Measurements from ENCODE around the gene LHFPL4.
"Not testable (repeated sequence)": the region's sequence is repeated elsewhere in the genome, so short reads cannot be mapped to it uniquely, and the experiment has no call there.

The LHFPL4 gene

GRCh38 chr3:9553021-9553947, at the start of gene LHFPL4:
Gene LHFPL4 (minus strand): TSS chr3:9553822. CDS start chr3:9552679, 1,143 bp downstream.
- no peak for DNase-seq

GRCh38 chr3:9602620-9603019, 49.0 kb upstream of the LHFPL4 start:
- no peak for DNase-seq

- DNase-seq, result not testable (repeated sequence)
These were observed 47.5 kb upstream of the LHFPL4 start for GRCh38 chr3:9601006-9601581.

DNA sequence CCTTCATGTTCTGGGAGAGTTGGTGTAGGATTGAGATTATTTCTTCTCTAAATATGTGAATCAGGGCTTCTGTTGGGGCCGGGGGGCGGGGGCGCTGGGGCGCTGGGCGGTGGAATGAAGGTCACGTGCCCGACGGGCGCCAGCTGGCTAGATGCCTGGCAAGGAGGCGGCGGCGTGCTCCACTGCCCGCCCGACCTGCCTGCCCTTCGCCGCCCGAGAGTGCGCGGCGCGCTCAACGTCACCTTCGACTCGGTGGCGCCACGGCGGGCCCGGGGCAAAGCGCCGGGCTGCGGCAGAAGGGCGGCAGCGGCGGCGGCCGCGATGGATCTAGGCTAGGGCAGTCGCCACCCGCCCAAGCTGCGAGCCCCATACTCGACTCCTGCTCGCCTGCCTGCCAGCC, 47.0 kb upstream of the LHFPL4 start:
- no peak for DNase-seq

DNA sequence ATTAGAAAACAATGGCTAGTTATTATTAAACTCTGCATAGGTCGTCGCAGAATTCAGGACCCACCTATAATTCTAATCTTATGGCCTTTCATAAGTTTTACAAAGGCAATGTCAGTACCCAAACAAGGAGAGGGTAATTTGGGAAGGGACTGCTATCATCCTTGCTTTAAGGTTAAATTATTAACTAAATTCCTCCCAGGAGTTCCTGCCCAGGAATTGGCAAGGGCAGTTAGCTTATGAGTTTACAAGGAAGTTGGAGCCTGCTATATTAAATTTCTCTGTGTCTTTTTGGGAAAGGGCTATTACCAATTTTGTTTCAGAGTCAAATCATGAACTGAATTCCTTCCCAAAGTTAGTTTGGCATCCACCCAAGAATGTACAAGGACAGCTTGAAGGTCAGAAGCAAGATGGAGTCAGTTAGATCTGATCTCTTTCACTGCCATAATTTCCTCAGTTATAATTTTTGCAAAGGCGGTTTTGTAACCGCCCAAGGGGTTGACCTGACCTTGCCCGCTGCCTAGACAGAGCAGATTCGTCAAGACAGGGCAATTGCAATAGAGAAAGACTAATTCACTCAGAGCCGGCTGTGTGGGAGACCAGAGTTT, 45.3 kb upstream of the LHFPL4 start:
- DNase-seq, result no peak

DNA sequence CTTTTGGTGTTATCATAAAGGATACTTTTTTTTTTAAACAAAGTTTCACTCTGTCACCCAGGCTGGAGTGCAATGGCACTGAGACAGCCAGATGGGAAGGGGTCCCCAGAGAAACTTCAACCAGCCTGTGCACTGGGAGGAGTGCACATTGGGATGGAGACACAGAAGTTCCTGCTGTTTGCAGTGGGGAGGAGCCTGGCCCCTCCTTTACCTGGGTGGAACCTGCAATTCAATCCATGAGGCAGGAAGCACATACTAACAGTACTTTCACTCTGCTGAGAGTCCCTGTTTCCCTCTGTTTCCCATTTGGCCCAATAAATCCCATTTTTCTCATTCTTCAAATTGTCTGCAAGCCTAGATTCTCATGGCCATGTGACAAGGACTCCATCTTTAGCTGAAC, 42.3 kb upstream of the LHFPL4 start:
- DNase-seq, result no peak

DNA sequence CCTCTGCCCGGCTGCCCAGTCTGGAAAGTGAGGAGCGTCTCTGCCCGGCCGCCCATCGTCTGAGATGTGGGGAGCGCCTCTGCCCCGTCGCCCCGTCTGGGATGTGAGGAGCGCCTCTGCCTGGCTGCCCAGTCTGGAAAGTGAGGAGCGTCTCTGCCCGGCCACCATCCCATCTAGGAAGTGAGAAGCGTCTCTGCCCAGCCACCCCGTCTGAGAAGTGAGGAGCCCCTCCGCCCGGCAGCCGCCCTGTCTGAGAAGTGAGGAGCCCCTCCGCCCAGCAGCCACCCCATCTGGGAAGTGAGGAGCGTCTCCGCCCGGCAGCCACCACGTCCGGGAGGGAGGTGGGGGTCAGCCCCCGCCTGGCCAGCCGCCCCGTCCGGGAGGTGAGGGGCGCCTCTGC, 38.2 kb upstream of the LHFPL4 start:
- DNase-seq, result not testable (repeated sequence)

- no peak for DNase-seq
These were observed 36.7 kb upstream of the LHFPL4 start for GRCh38 chr3:9590282-9590791.

GRCh38 chr3:9583792-9584191, 30.2 kb upstream of the LHFPL4 start:
- no peak for DNase-seq

GRCh38 chr3:9583371-9583770, 29.7 kb upstream of the LHFPL4 start:
- no peak for DNase-seq

- DNase-seq, result no peak
These were observed 28.7 kb upstream of the LHFPL4 start for GRCh38 chr3:9582332-9582731.

DNA sequence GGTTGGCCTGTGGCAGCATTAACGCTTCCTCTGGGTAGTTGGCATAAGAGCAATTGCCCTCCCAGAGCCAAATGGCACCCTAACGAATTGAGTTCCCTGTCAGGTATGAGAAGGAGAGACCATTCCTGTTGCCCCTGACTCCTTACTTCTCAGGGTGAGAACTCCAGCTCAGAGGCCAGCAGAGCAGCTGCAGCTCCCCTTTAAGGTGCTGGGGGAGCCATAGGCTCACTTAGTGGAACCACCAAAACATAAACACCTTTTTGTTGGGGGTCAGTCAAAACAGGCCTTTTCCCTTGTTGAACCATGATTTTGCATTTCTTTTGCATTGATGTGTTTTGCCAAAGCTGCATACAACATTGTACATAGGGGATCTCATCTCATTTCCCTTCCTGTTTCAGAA, 28.1 kb upstream of the LHFPL4 start:
- DNase-seq, result no peak

DNA sequence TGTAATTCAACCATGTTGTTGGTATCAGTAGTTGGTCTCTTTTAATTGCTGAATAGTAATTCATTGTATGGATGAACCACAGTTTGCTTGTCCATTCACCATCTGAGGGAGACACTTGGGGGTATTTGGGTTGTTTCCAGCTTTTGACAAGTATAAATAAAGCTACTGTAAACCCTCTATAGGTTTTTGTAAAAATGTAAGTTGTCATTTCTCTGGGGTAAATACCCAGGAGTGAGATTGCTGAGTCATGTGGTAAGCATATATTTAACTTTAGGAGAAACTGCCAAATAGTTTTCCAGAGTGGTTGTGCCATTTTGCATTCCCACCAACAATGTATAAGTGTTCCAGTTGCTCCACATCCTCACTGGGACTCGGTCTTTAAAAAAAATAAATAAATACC, 15.4 kb upstream of the LHFPL4 start:
- no peak for DNase-seq

DNA sequence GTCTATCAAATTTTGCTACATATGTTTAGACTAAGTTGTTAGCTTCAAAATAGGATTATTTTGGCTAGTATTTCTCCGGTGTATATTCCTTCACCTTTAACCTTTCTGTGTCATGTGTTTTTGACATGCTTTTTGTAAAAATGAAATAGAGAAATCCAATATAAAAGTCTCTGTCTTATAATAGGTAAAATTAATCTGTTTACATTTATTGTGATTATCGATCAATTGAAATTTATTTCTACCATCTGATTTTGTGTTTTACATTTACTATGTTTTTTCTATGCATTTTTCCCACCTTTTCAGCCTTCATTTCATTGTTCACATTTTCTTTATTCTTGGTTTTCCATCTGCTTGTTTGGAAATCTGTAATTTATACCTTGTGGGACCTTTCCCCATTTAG, 11.7 kb upstream of the LHFPL4 start:
- DNase-seq, result no peak

- DNase-seq, result no peak
These were observed 10.2 kb upstream of the LHFPL4 start for GRCh38 chr3:9563851-9564250.

DNA sequence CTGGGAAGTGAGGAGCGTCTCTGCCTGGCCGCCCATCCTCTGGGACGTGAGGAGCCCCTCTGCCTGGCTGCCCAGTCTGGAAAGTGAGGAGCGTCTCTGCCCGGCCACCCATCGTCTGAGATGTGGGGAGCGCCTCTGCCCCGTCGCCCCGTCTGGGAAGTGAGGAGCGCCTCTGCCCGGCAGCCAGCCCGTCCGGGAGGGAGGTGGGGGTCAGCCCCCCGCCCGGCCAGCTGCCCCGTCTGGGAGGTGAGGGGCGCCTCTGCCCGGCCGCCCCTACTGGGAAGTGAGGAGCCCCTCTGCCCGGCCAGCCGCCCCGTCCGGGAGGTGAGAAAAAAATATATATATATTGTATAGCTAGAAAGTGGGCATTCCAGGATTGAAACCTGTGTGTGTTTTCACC, 6.4 kb upstream of the LHFPL4 start:
- DNase-seq, result not testable (repeated sequence)

GRCh38 chr3:9553948-9554513, 409 bp upstream of the LHFPL4 start:
- DNase-seq, result no peak

DNA sequence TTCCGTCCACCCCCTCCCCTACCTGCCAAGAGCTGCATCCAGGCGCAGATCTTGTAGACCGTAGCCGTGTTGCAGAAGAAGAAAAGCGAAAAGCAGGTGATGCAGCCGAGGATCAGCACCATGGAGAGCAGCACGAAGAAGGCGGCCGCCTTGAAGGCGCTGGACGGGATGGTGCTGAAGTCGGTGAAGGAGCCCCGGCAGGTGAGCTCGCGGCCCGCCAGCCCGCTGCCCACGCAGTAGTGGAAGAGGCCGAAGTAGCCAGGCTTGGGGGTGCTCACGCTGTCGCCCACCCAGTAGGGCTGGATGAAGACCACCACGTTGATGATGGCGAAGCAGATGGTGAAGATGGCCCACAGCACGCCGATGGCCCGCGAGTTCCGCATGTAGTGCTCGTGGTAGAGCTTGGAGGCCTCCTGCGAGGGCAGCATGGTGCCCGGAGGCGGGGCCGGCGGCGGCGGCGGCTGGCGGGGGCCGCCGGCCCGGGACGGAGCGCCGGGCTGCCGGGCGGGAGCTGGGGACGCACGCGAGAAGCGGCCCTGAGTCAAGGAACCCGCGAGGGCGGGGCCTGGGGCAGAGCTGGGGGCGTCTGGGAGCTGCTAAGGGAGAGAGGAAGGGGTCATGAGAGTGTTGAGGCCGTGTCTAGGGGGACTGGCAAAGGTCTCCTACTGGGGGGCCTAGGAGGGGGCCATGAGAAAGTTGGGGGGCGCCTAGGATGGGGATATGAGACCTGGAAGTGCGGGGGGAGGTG, 1.2 kb downstream of the LHFPL4 start:
- DNase-seq, result no peak

DNA sequence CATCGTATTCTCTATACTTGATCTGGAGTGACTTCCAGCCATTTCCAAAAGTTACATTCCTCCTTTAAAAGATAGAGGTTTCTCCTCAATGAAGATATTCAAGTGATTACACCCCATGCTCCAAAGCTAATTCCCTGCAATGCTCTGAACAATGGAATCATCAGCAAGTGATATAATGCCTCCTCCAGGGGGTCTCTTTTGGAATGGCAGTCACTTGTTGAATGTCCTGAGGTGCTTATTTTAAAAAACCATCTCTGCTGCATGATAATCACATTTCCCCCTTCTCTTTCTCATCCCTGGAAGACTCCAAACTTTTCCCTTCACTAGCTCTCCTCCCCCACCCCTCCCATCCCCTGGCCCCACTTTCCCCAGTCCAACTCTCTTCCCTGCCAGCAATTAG, 2.6 kb downstream of the LHFPL4 start:
- no peak for DNase-seq

DNA sequence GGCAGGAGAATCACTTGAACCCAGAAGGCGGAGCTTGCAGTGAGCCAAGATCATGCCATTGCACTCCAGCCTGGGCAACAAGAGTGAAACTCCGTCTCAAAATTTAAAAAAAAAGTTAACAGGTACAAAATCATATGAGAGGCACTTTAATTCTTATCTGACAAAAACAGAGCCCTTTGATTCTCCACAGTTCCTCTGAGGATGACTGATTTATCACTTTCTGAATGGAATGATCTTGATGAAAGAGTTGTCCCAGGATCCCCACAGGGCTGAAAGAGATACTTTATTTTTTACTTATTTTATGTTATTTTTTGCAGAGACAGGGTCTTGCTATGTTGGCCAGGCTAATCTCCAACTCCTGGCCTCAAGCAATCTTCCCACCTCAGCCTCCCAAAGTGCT, 4.0 kb downstream of the LHFPL4 start:
- no peak for DNase-seq

DNA sequence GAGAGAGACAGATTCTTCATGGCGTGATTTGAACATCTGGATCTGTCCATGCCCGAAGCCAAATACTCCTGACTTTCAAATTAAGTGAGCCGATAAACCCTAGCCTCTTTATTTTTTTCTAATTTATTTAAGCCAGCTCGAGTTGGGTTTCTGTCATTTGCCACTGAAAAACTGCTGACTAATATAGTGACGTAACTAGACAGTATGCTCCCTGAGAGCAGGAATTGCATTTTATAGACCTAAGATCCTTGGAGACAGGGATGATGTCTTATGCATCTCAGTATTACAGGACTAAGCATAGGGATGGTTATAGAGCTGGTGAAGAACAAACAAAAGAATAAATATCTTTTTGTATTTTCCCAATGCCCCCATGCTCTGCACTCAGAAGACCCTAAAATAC, 4.6 kb downstream of the LHFPL4 start:
- DNase-seq, result no peak

DNA sequence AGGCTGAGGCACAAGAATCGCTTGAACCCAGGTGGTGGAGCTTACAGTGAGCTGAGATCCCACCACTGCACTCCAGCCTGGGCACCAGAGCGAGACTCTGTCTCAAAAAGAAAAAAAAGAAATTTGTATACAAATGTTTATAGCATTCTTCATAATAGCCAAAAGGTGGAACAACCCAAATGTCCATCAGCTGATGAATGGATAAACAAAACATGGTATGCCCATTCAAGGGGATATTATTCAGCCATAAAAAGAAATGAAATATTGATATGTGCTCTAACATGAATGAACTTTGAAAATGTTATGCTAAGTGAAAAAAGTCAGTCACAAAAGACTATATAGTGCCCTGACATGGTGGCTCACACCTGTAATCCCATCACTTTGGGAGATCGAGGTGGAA, 11.4 kb downstream of the LHFPL4 start:
- DNase-seq, result no peak

DNA sequence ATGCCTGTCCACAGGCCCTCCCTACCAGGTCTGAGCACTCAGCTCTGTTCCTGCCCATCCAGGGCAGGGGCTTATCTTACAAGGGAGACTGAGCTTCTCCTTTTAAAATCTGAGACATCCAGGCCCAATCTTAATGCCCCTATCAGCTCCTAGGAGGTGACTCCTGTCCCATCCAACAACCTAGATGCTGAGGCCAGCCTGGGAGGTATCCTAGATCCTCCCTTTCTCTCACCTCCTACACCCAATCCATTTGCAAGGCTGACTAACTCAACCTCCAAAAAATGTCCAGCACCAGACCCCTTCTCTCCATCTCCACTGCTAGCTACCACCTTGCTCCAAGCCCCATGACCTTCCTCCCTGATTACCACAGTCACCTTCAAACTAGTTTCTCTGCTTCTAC, 17.4 kb downstream of the LHFPL4 start:
- DNase-seq, result no peak

Data from CD4-positive, alpha-beta T cell treated with Interleukin-4 for 4 hours (primary cell).